PC-9 (cell line): ENCODE data around the gene EIF2B5. TPM values are rescaled to one million over a fixed set of nuclear protein-coding genes. Genes with fewer than 3 reads are reported as not detected.
"Not testable (repeated sequence)": the region's sequence is repeated elsewhere in the genome, so short reads cannot be mapped to it uniquely, and the experiment has no call there.

Experiments
- BruUV-seq: library from RNA; stranded (reverse); fragments of 400-500 nt; replicated peaks from 2 replicates; lab custom pipeline; 2021; lab: Mats Ljungman, UMichigan
- CTCF ChIA-PET: fragments of 300-600 bp; sonication (Branson Sonifier 250); formaldehyde crosslinking; loops from one replicate; lab custom pipeline; 2022; ENCODE audit warnings: antibody characterized with exemption; lab: Charles Lee
- POLR2A ChIA-PET: fragments of 300-600 bp; sonication (Branson Sonifier 250); formaldehyde crosslinking; loops from one replicate; lab custom pipeline; 2022; ENCODE audit warnings: antibody characterized with exemption; ENCODE audit not compliant: unreplicated experiment; lab: Charles Lee
- DNase-seq, 2 experiments: peaks; one replicate each; pipeline versions ENCODE4 v3.0.0 to v3.0.0-alpha.2; 2015 to 2022; ENCODE audit warnings: mixed read lengths in 1 of 2
- H2AFZ ChIP-seq: fragments of 200-600 bp; sonication (generic); 2 replicates; pipeline ENCODE4 v1.8.1; 2017; ENCODE audit warnings: antibody characterized with exemption
- H3F3A ChIP-seq: fragments of 200-600 bp; sonication (generic); 2 replicates; pipeline ENCODE4 v1.8.1; 2017; ENCODE audit warnings: antibody characterized with exemption, mild to moderate bottlenecking, low read depth; ENCODE audit not compliant: insufficient read depth
- H3K27ac ChIP-seq: fragments of 200-600 bp; sonication (generic); 2 replicates; pipeline ENCODE4 v1.6.1; 2016; ENCODE audit warnings: mixed run types
- H3K27me3 ChIP-seq: fragments of 200-600 bp; sonication (generic); 2 replicates; pipeline ENCODE4 v1.6.1; 2016; ENCODE audit warnings: low read depth, mixed run types; ENCODE audit not compliant: insufficient read depth
- H3K36me3 ChIP-seq: fragments of 200-600 bp; sonication (generic); 2 replicates; pipeline ENCODE4 v1.6.1; 2016; ENCODE audit warnings: low read depth, mixed run types
- H3K4me1 ChIP-seq: fragments of 200-600 bp; sonication (generic); replicated peaks from 2 replicates; pipeline ENCODE4 v1.6.1; 2016; ENCODE audit warnings: mixed run types; ENCODE audit not compliant: insufficient read depth
- H3K4me2 ChIP-seq: fragments of 200-600 bp; sonication (generic); 2 replicates; pipeline ENCODE4 v1.6.1; 2017; ENCODE audit warnings: mixed run types
- H3K4me3 ChIP-seq: fragments of 200-600 bp; sonication (generic); 2 replicates; pipeline ENCODE4 v1.6.1; 2016; ENCODE audit warnings: mixed run types
- H3K79me2 ChIP-seq: fragments of 200-600 bp; sonication (generic); 2 replicates; pipeline ENCODE4 v1.6.1; 2017; ENCODE audit warnings: low read depth, mixed run types
- H3K9me2 ChIP-seq: fragments of 200-600 bp; sonication (generic); 2 replicates; pipeline ENCODE4 v1.8.1; 2017; ENCODE audit warnings: mild to moderate bottlenecking; ENCODE audit not compliant: insufficient read depth
- H3K9me3 ChIP-seq: fragments of 200-600 bp; sonication (generic); 2 replicates; pipeline ENCODE4 v1.8.1; 2016; ENCODE audit warnings: low read depth; ENCODE audit not compliant: insufficient read depth
- H4K20me1 ChIP-seq: fragments of 200-600 bp; sonication (generic); 2 replicates; pipeline ENCODE4 v1.8.1; 2017; ENCODE audit not compliant: insufficient read depth
- EZH2 ChIP-seq: fragments of 200-600 bp; sonication (generic); IDR thresholded peaks from 2 replicates; pipeline ENCODE4 v1.8.0; 2017; ENCODE audit warnings: antibody characterized with exemption, low read depth
- intact Hi-C: fragments of 100-400 bp; cut with micrococcal nuclease; formaldehyde crosslinking; loops from one replicate; pipeline ENCODE4 v1.10.0; 2022; ENCODE audit not compliant: unreplicated experiment
- total RNA-seq: library from RNA; stranded (reverse); gene quantifications from 2 replicates; pipeline ENCODE4 v1.2.3, GENCODE V29; 2021
- TF ChIP-seq, protein P1 (sequence below): fragments of 200-600 bp; sonication (generic); conservative IDR thresholded peaks from 2 replicates; pipeline ENCODE4 v1.6.1; 2017; ENCODE audit warnings: mixed run types, antibody characterized with exemption, mild to moderate bottlenecking, moderate library complexity

The EIF2B5 gene
- total RNA-seq, 1 experiment from 2014 or later: 54.1 TPM

DNA sequence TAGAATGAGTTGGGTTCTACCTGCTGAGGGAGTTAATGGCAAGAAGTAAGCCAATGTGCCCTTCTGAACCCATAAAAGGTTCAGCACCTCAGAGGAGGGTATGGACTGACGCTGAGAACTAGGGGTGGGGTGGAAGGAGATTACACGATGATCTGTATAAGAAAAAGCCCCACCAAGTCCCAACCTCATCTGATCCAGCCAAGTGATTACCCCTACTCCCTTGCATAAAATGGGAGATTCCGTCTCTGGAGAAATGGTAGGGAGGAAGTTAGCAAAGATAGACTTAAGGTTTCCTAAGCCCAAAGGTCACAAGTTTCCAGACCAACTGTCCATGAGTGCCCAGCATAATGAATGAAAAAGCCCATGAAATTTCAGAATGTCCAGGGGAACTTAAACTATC, 12.9 kb downstream of the EIF2B5 start:
- H3K9me2 ChIP-seq: no peaks in the 10 kb centered on the region
- DNase-seq: no peak
- no peaks in the 10 kb centered on the region for H3K27me3 ChIP-seq
- CTCF ChIA-PET: interaction anchor here (0.6 kb wide), 1 partner anchor 113 kb away, joined by 8 read pairs; no protein-coding TSS in a partner anchor
- TF ChIP-seq, protein P1, sequence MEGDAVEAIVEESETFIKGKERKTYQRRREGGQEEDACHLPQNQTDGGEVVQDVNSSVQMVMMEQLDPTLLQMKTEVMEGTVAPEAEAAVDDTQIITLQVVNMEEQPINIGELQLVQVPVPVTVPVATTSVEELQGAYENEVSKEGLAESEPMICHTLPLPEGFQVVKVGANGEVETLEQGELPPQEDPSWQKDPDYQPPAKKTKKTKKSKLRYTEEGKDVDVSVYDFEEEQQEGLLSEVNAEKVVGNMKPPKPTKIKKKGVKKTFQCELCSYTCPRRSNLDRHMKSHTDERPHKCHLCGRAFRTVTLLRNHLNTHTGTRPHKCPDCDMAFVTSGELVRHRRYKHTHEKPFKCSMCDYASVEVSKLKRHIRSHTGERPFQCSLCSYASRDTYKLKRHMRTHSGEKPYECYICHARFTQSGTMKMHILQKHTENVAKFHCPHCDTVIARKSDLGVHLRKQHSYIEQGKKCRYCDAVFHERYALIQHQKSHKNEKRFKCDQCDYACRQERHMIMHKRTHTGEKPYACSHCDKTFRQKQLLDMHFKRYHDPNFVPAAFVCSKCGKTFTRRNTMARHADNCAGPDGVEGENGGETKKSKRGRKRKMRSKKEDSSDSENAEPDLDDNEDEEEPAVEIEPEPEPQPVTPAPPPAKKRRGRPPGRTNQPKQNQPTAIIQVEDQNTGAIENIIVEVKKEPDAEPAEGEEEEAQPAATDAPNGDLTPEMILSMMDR: no peak
- TF ChIP-seq EZH2: no peak
- no peak overlapping the region for H3K4me2 ChIP-seq
- intact Hi-C loops: loop anchor here (10.0 kb wide), 1 partner anchor 397 kb away; no protein-coding TSS in a partner anchor
- H3K4me1 ChIP-seq: no peaks in the 10 kb centered on the region
- 0 out of 2 replicates have a peak, but pooled peaks cover 4% of the 10 kb centered on the region for H3K36me3 ChIP-seq
- H3K4me3 ChIP-seq: no peak overlapping the region
- POLR2A ChIA-PET: no interaction called here
- no peak overlapping the region for H3K27ac ChIP-seq
- H2AFZ ChIP-seq: no peak overlapping the region
- H3K79me2 ChIP-seq: no peaks in the 10 kb centered on the region
- no peaks in the 10 kb centered on the region for H3K9me3 ChIP-seq
- peaks cover 38% of the 10 kb centered on the region for H3F3A ChIP-seq
- BruUV-seq: no TSS peak
- no peaks in the 10 kb centered on the region; the same call in 1 of the 2 replicates for H4K20me1 ChIP-seq

DNA sequence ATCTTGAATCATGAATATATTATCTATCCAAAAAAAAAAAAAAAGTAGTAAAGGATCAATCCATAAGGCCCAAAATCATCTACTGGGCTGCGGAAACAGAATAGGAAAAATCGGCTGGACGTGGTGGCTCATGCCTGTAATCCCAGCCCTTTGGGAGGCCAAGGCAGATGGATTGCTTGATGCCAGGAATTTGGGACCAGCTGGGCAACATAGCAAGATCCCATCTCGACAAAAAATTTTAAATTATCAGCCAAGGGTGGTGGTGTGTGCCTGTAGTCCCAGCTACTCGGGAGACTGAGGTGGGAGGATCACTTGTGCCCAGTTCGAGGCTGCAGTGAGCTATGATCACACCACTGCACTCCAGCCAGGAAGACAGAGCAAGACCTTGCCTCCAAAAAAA, 14.0 kb downstream of the EIF2B5 start:
- intact Hi-C loops: loop anchor here (10.0 kb wide), 1 partner anchor 396 kb away; no protein-coding TSS in a partner anchor

DNA sequence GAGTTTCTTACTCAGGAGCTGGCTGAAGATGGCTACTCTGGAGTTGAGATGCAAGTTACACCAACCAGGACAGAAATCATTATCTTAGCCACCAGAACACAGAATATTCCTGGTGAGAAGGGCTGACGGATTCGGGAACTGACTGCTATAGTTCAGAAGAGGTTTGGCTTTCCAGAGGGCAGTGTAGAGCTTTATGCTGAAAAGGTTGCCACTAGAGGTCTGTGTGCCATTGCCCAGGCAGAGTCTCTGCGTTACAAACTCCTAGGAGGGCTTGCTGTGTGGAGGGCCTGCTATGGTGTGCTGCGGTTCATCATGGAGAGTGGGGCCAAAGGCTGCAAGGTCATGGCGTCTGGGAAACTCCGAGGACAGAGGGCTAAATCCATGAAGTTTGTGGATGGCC, 14.6 kb downstream of the EIF2B5 start:
- H2AFZ ChIP-seq, H3K4me1 ChIP-seq, CTCF ChIA-PET, H3K27ac ChIP-seq, H3K79me2 ChIP-seq, BruUV-seq, DNase-seq, H3K9me3 ChIP-seq, H3K4me2 ChIP-seq, H3K36me3 ChIP-seq, H4K20me1 ChIP-seq, POLR2A ChIA-PET, H3K4me3 ChIP-seq, H3K27me3 ChIP-seq, H3K9me2 ChIP-seq: not testable (repeated sequence)
- H3F3A ChIP-seq: peaks cover 50% of the 10 kb centered on the region
- intact Hi-C loops: loop anchor here (10.0 kb wide), 1 partner anchor 395 kb away; no protein-coding TSS in a partner anchor

More for the DNA sequence above, 14.0 kb downstream of the EIF2B5 start:
- peaks cover under 1% of the 10 kb centered on the region; the same call in 1 of the 2 replicates for H3K4me1 ChIP-seq
- H3K9me2 ChIP-seq: no peaks in the 10 kb centered on the region
- H3K4me3 ChIP-seq: no peak overlapping the region
- TF ChIP-seq, protein P1: no peak
- 0 out of 2 replicates have a peak, but pooled peaks cover 5% of the 10 kb centered on the region for H3K79me2 ChIP-seq
- H2AFZ ChIP-seq: no peak overlapping the region
- H4K20me1 ChIP-seq: no peaks in the 10 kb centered on the region; the same call in 1 of the 2 replicates
- ChIA-PET CTCF (interaction anchor here (0.6 to 0.7 kb wide), 2 partner anchors 14 to 113 kb away, joined by 4 to 8 read pairs; no protein-coding TSS in a partner anchor), POLR2A (no interaction called here)
- H3K4me2 ChIP-seq: no peak overlapping the region
- no TSS peak for BruUV-seq
- no peak overlapping the region for H3K27ac ChIP-seq
- H3K9me3 ChIP-seq: no peaks in the 10 kb centered on the region
- H3K36me3 ChIP-seq: no peaks in the 10 kb centered on the region
- H3K27me3 ChIP-seq: no peaks in the 10 kb centered on the region
- DNase-seq: no peak
- peaks cover 47% of the 10 kb centered on the region for H3F3A ChIP-seq
